Measurements from ENCODE around the gene ABCD2. TPM values are rescaled to one million over a fixed set of nuclear protein-coding genes. Genes with fewer than 3 reads are reported as not detected.

ABCD2 gene
- total RNA-seq, 1 donor from 2014 or later = 0.47 TPM

DNA sequence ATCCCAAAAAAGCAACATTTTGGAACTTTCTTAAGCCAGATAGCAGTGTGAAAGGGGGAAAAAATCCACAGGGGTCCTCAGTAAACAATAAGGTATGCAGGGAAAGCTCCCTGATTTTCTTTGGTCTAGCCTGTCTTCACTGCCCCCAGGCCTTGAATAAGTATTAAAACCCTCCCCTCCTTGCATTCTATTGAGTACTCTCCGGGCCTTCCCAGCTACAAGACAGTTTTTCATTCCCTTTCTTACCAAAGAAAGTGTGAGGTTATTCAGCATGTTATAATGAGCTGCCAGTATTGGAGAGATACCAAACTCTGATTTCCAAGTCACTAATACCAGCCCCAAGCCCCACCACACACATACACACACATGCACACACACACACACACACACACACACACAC is 116.9 kb downstream of the ABCD2 start:
- ATAC-seq (no peak), DNase-seq (no peak)
- TF ChIP-seq, protein P1, sequence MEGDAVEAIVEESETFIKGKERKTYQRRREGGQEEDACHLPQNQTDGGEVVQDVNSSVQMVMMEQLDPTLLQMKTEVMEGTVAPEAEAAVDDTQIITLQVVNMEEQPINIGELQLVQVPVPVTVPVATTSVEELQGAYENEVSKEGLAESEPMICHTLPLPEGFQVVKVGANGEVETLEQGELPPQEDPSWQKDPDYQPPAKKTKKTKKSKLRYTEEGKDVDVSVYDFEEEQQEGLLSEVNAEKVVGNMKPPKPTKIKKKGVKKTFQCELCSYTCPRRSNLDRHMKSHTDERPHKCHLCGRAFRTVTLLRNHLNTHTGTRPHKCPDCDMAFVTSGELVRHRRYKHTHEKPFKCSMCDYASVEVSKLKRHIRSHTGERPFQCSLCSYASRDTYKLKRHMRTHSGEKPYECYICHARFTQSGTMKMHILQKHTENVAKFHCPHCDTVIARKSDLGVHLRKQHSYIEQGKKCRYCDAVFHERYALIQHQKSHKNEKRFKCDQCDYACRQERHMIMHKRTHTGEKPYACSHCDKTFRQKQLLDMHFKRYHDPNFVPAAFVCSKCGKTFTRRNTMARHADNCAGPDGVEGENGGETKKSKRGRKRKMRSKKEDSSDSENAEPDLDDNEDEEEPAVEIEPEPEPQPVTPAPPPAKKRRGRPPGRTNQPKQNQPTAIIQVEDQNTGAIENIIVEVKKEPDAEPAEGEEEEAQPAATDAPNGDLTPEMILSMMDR (IDR thresholded peaks at IDR 0.05) = no peak
- H3K9me3 ChIP-seq = no peaks in the 10 kb centered on the region
- H3K36me3 ChIP-seq = no peaks in the 10 kb centered on the region
- intact Hi-C loops (cut with DNase I) = no loop called here
- H3K4me3 ChIP-seq = no peak overlapping the region
- no peaks in the 10 kb centered on the region for H3K4me1 ChIP-seq
- no peaks in the 10 kb centered on the region for H3K27me3 ChIP-seq (ENCODE audit: low read depth)
- H3K27ac ChIP-seq = no peak overlapping the region

Other genes with a start within 250 kb of the ABCD2 start
- gene KIF21A, start 176.7 kb downstream of the ABCD2 start, total RNA-seq = 12.1 TPM

Measured in lower lobe of right lung (tissue), 2 donors.